ENCODE data around the gene SUCO.

The SUCO gene, protein sequence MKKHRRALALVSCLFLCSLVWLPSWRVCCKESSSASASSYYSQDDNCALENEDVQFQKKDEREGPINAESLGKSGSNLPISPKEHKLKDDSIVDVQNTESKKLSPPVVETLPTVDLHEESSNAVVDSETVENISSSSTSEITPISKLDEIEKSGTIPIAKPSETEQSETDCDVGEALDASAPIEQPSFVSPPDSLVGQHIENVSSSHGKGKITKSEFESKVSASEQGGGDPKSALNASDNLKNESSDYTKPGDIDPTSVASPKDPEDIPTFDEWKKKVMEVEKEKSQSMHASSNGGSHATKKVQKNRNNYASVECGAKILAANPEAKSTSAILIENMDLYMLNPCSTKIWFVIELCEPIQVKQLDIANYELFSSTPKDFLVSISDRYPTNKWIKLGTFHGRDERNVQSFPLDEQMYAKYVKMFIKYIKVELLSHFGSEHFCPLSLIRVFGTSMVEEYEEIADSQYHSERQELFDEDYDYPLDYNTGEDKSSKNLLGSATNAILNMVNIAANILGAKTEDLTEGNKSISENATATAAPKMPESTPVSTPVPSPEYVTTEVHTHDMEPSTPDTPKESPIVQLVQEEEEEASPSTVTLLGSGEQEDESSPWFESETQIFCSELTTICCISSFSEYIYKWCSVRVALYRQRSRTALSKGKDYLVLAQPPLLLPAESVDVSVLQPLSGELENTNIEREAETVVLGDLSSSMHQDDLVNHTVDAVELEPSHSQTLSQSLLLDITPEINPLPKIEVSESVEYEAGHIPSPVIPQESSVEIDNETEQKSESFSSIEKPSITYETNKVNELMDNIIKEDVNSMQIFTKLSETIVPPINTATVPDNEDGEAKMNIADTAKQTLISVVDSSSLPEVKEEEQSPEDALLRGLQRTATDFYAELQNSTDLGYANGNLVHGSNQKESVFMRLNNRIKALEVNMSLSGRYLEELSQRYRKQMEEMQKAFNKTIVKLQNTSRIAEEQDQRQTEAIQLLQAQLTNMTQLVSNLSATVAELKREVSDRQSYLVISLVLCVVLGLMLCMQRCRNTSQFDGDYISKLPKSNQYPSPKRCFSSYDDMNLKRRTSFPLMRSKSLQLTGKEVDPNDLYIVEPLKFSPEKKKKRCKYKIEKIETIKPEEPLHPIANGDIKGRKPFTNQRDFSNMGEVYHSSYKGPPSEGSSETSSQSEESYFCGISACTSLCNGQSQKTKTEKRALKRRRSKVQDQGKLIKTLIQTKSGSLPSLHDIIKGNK (N-terminal part only)

DNA sequence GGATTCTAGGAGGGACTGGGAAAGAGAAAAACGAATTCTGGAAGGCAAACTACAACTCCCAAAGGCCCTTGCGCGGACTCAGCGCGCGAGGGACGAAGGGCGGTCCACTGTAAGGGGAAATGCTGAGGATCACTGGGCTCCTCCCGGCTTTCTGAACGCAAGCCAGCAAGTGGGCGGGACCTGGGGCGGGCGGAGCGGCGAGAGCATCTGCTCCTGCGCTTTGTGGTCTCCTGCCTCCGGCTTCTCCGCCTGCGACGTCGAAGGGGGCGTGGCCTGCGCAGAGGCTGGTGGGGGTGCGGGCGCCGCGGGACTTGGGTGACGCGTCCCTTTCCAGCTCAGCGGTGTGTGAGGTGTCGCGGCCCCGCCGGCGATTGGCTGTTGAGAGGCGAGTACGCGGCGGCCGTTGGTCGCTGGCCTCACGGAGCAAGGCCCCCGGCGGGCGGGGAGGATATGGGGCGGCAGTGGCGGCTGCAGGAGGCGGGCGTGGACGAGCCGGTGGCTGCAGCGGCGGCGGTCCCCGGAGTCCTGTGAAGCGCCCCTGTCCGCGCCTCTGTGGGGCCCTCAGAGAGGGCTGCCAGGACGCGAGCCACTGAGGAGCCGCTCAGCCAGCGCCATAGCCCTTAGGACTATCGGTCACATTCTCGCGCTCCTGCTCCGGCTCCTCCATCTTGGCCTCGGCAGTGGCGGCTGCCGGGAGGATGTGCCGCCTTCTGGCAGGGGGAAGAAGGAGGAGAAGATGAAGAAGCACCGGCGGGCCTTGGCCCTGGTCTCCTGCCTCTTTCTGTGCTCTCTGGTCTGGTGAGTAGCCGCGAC is at the start of gene SUCO:
SUCO (plus strand) TSS at position 451 of the 813 bp plus-strand sequence; CDS start at position 737, 286 bp downstream.
- TF ChIP-seq, protein P1, sequence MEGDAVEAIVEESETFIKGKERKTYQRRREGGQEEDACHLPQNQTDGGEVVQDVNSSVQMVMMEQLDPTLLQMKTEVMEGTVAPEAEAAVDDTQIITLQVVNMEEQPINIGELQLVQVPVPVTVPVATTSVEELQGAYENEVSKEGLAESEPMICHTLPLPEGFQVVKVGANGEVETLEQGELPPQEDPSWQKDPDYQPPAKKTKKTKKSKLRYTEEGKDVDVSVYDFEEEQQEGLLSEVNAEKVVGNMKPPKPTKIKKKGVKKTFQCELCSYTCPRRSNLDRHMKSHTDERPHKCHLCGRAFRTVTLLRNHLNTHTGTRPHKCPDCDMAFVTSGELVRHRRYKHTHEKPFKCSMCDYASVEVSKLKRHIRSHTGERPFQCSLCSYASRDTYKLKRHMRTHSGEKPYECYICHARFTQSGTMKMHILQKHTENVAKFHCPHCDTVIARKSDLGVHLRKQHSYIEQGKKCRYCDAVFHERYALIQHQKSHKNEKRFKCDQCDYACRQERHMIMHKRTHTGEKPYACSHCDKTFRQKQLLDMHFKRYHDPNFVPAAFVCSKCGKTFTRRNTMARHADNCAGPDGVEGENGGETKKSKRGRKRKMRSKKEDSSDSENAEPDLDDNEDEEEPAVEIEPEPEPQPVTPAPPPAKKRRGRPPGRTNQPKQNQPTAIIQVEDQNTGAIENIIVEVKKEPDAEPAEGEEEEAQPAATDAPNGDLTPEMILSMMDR (IDR thresholded peaks at IDR 0.05; ENCODE audit: low read depth, low read length, missing control alignments): no peak
- peak; percentile 93 for DNase-seq (ENCODE audit: extremely low read depth, low read depth)
- H3K4me3 ChIP-seq (replicated peaks; ENCODE audit: low read depth, low read length): peak within 1 kb of the TSS; percentile 89

DNA sequence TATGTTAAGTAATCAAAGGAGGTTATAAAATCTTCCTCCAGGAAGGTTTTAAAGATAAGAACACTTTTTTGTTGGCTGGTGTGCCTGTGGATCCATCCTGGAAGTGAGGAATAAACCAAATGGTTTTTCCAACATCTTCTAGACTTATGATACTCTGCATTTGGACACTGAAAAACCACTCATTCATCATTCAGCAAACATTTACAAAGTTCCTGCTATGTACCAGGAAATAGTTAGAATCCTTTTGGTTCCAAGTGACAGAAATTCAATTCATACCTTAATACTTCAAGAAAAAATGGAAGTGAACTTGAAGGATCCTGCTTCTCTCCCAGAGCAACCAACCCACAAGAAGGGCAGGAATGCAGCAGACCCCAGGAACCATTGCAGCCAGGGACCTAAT is 49.5 kb upstream of the SUCO start:
- DNase-seq (ENCODE audit: extremely low read depth, low read depth): no peak
- TF ChIP-seq, protein P1 (IDR thresholded peaks at IDR 0.05; ENCODE audit: low read depth, low read length, missing control alignments): no peak
- no peak overlapping the region for H3K4me3 ChIP-seq (replicated peaks; ENCODE audit: low read depth, low read length)

DNA sequence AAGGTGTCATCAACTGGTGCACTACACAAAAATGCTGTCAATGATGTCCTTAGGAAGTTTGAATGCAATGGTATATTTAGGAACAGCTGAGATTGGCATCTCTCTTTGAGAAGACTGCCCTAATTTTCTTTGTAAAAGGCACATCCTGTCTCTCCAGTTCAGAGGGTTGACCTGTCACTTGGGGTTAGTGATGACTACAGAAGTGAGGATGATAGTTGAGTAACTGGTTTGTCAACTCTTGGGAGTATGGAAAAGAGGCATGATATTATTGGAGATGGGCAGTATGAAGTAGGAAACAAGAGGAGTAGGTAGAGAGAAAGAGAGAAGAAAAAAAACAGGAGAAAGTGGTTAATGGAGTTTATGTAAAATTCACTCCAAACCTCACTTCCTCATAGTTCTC is 48.7 kb upstream of the SUCO start:
- H3K4me3 ChIP-seq (replicated peaks; ENCODE audit: low read depth, low read length): no peak overlapping the region
- TF ChIP-seq, protein P1 (IDR thresholded peaks at IDR 0.05; ENCODE audit: low read depth, low read length, missing control alignments): no peak
- no peak for DNase-seq (ENCODE audit: extremely low read depth, low read depth)

DNA sequence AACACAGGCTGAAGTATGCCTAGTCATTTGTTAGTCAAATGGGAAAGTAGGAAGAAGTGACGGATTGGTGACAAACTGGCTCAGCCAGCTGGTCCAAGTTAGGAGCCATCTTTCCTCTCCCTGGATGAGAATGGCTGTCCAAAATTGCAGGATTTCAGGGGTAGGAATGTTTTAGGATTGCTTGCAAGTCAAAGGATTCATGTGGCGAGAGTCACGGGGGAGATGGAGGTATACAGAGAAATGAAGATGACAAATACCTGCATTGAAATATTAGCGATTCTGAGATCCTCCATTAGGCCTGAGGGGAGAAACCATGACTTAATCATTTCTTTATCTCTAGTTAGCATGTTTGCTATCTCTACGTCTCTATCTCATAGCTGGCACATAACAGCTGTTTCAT is 47.3 kb upstream of the SUCO start:
- no peak overlapping the region for H3K4me3 ChIP-seq (replicated peaks; ENCODE audit: low read depth, low read length)
- TF ChIP-seq, protein P1 (IDR thresholded peaks at IDR 0.05; ENCODE audit: low read depth, low read length, missing control alignments): no peak
- no peak for DNase-seq (ENCODE audit: extremely low read depth, low read depth)

DNA sequence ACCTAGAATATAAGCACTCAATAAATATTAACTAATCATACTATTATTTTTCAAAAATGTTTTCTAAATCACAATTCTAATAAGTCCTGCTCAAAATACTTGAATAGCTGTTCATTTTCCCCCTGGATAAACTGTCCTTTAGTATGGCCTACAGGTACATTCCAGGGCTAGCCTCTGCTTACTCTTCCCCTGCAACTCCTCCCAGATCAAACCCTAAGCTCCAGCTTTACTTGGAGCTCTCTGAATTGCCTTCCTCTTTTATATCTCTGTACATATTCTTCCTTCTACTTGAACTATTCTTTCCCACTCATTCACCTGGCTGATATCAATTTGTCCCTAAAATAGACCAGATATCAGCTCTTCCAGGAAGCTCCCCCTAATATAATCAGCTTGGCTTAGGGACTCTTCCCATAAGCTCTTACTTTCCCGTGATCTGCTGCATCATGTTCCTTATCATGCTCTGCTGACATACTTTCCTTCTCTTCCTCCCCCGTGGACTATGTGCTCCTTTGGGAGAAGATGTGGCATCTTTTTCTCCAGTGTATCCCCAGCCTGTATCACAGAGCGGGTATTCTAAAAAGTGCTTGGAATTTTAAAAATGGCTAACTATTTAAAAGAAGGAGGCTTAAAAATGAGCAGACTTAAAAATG is 46.0 kb upstream of the SUCO start:
- TF ChIP-seq, protein P1 (IDR thresholded peaks at IDR 0.05; ENCODE audit: low read depth, low read length, missing control alignments): no peak
- H3K4me3 ChIP-seq (replicated peaks; ENCODE audit: low read depth, low read length): no peak overlapping the region
- no peak for DNase-seq (ENCODE audit: extremely low read depth, low read depth)
